ENCODE results near the gene ING3. TPM values are rescaled to one million over a fixed set of nuclear protein-coding genes. Genes with fewer than 3 reads are reported as not detected.
A peak's percentile ranks its signal among the peaks of the same experiment; 100 is the strongest.
"Not testable (repeated sequence)": the region's sequence is repeated elsewhere in the genome, so short reads cannot be mapped to it uniquely, and the experiment has no call there.

ING3 gene
- total RNA-seq, 1 donor from 2014 or later = 10.8 TPM

DNA sequence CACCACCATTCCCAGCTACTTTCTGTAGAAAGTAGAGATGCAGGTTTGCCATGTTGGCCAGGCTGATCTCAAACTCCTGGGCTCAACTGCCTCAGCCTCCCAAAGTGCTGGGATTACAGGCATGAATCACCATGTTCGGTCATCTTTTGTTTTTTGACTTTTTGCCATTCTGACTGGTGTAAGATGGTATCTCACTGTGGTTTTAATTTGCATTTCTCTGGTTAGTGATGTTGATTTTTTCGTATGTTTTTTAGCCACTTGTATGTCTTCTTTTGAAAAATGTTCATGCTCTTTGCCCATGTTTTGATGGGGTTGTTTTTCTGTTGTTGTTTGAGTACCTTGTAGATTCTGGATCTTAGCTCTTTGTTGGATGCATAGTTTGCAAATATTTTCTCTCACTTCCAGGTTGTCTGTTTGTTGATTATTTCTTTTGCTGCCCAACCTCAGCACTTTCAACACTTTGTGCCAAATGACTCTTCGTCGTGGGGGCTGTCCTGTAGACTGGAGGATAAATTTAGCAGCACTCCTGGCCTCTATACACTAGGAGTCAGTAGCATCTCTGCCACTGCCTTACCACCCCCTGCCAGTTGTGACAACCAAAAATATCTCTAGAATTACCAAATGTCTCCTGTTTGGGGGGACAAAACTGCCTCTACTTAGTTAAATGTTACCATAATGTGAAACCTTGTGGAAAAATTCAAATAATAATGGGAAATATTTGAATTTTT lies 31.5 kb downstream of the ING3 start:
- no peak overlapping the region for H3K4me3 ChIP-seq (ENCODE audit: low read depth, low read length)
- FAIRE-seq (no peak), DNase-seq (ENCODE audit: low read depth) (peak; percentile 37)
- TF ChIP-seq, protein P1, sequence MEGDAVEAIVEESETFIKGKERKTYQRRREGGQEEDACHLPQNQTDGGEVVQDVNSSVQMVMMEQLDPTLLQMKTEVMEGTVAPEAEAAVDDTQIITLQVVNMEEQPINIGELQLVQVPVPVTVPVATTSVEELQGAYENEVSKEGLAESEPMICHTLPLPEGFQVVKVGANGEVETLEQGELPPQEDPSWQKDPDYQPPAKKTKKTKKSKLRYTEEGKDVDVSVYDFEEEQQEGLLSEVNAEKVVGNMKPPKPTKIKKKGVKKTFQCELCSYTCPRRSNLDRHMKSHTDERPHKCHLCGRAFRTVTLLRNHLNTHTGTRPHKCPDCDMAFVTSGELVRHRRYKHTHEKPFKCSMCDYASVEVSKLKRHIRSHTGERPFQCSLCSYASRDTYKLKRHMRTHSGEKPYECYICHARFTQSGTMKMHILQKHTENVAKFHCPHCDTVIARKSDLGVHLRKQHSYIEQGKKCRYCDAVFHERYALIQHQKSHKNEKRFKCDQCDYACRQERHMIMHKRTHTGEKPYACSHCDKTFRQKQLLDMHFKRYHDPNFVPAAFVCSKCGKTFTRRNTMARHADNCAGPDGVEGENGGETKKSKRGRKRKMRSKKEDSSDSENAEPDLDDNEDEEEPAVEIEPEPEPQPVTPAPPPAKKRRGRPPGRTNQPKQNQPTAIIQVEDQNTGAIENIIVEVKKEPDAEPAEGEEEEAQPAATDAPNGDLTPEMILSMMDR (IDR thresholded peaks at IDR 0.05; ENCODE audit: insufficient read depth, low read length, severe bottlenecking) = no peak
- H3K36me3 ChIP-seq (ENCODE audit: control insufficient read depth, insufficient read depth, low read length) = no peaks in the 10 kb centered on the region
- H3K27me3 ChIP-seq (ENCODE audit: control insufficient read depth, insufficient read depth, low read length) = no peaks in the 10 kb centered on the region

DNA sequence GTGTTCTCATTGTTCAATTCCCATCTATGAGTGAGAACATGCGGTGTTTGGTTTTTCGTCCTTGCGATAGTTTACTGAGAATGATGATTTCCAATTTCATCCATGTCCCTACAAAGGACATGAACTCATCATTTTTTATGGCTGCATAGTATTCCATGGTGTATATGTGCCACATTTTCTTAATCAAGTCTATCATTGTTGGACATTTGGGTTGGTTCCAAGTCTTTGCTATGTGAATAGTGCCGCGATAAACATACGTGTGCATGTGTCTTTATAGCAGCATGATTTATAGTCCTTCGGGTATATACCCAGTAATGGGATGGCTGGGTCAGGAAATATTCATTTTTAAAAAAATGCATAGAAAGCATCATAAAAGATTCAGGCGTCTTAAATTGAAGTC lies 33.0 kb downstream of the ING3 start:
- not testable (repeated sequence) for FAIRE-seq; H3K4me3 ChIP-seq (ENCODE audit: low read depth, low read length); DNase-seq (ENCODE audit: low read depth); H3K27me3 ChIP-seq (ENCODE audit: control insufficient read depth, insufficient read depth, low read length); H3K36me3 ChIP-seq (ENCODE audit: control insufficient read depth, insufficient read depth, low read length)

DNA sequence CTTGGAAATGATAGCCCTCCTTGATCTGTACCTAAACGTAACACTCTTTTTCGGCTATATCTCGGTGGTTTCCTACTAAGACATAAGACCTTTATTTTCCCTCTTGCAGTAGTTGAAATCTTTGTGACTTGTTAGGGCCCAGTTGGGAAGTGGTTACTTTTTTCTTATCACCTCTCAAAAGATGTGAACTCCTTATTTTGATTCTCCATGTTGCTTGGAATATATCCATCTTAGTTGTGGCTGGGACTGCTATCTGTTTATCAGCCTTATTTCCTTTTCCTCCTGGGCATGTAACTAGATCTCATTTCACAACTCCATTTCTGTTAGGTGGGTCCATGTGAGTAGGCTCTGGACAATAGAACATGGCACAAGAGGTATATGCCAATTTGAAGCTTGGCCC lies 33.8 kb downstream of the ING3 start:
- TF ChIP-seq, protein P1 (IDR thresholded peaks at IDR 0.05; ENCODE audit: insufficient read depth, low read length, severe bottlenecking) = no peak
- Histone ChIP-seq H3K36me3 (ENCODE audit: control insufficient read depth, insufficient read depth, low read length) (no peaks in the 10 kb centered on the region), H3K4me3 (ENCODE audit: low read depth, low read length) (no peak overlapping the region), H3K27me3 (ENCODE audit: control insufficient read depth, insufficient read depth, low read length) (no peaks in the 10 kb centered on the region)
- DNase-seq (ENCODE audit: low read depth) (no peak), FAIRE-seq (no peak)

DNA sequence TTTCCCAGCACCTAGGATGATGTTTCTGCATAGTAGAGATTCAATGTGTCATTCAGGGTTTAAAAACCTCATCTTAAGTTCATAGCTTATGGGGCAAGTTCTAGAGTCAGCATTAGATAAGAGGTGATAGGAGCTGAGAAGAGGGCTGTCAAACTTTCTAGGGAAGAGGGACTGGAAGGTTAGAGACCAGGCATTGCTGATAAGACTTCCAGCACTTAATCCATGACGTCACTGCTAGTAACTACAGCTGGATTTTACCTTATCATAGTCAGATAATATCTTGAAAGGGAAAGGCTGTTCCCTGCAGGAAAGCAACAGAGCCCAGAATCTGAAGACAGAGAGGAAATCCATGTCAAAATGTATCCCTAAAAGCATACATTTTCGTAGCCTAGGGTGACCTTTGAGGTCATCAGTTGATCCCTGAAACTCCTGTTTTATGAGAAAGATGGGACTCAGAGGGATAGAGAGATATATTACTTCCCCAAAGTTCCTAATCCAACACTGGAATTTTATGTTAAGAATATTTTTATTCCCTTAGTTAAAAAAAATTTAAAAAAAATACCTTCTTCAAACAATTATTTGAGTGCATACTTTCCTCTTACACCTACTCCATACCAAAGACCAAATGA lies 34.7 kb downstream of the ING3 start:
- FAIRE-seq (no peak), DNase-seq (ENCODE audit: low read depth) (no peak)
- H3K36me3 ChIP-seq (ENCODE audit: control insufficient read depth, insufficient read depth, low read length) = no peaks in the 10 kb centered on the region
- peaks cover 2% of the 10 kb centered on the region for H3K27me3 ChIP-seq (ENCODE audit: control insufficient read depth, insufficient read depth, low read length)
- no peak overlapping the region for H3K4me3 ChIP-seq (ENCODE audit: low read depth, low read length)
- TF ChIP-seq, protein P1 (IDR thresholded peaks at IDR 0.05; ENCODE audit: insufficient read depth, low read length, severe bottlenecking) = no peak

DNA sequence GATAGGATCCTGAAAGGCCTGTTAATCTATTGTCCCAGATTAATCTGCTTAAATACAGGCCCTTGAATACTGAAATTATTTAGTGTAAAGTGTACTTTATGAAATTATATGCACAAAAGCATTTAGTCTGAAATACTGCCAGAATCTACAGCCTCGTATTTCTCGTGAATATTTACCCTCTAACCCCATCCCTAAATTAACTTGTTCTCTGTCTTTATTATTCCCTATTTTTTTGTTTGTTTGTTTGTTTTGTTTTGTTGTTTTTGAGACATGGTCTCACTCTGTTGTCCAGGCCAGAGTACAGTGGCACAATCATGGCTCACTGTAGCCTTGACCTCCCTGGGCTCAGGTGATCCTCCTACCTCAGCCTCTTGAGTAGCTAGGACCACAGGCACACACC lies 35.3 kb downstream of the ING3 start:
- Histone ChIP-seq H3K27me3 (ENCODE audit: control insufficient read depth, insufficient read depth, low read length) (peaks cover 2% of the 10 kb centered on the region), H3K4me3 (ENCODE audit: low read depth, low read length) (no peak overlapping the region), H3K36me3 (ENCODE audit: control insufficient read depth, insufficient read depth, low read length) (no peaks in the 10 kb centered on the region)
- DNase-seq (ENCODE audit: low read depth) (no peak), FAIRE-seq (no peak)
- TF ChIP-seq, protein P1 (IDR thresholded peaks at IDR 0.05; ENCODE audit: insufficient read depth, low read length, severe bottlenecking) = no peak

- no peak for FAIRE-seq
- peaks cover 2% of the 10 kb centered on the region for H3K27me3 ChIP-seq (ENCODE audit: control insufficient read depth, insufficient read depth, low read length)
- TF ChIP-seq, protein P1 (IDR thresholded peaks at IDR 0.05; ENCODE audit: insufficient read depth, low read length, severe bottlenecking) = no peak
- no peak for DNase-seq (ENCODE audit: low read depth)
- no peak overlapping the region for H3K4me3 ChIP-seq (ENCODE audit: low read depth, low read length)
- H3K36me3 ChIP-seq (ENCODE audit: control insufficient read depth, insufficient read depth, low read length) = no peaks in the 10 kb centered on the region
These were observed 36.1 kb downstream of the ING3 start for GRCh38 chr7:120986650-120987049.

Measured in bronchial epithelial cell (primary cell).